Osteocyte (in vitro differentiated cells): Measurements from ENCODE around the gene TLX2. TPM values are rescaled to one million over a fixed set of nuclear protein-coding genes. Genes with fewer than 3 reads are reported as not detected.

Source experiments
- DNase-seq: peaks from one replicate; pipeline ENCODE4 v3.0.0; 2021; ENCODE audit warnings: mixed read lengths; ENCODE audit not compliant: unreplicated experiment; ENCODE audit errors: extremely low spot score
- H3K27ac Mint-ChIP-seq: one replicate; pipeline ENCODE4 v1.8.0; 2021; ENCODE audit warnings: mild to moderate bottlenecking, mixed read lengths; ENCODE audit not compliant: unreplicated experiment
- H3K27me3 Mint-ChIP-seq: one replicate; pipeline ENCODE4 v1.8.0; 2021; ENCODE audit warnings: mixed read lengths; ENCODE audit not compliant: unreplicated experiment
- H3K36me3 Mint-ChIP-seq: one replicate; pipeline ENCODE4 v1.8.0; 2021; ENCODE audit warnings: mixed read lengths; ENCODE audit not compliant: unreplicated experiment
- H3K4me1 Mint-ChIP-seq: one replicate; pipeline ENCODE4 v1.8.0; 2021; ENCODE audit warnings: mixed read lengths; ENCODE audit not compliant: unreplicated experiment
- H3K4me3 Mint-ChIP-seq: one replicate; pipeline ENCODE4 v1.8.0; 2021; ENCODE audit warnings: mild to moderate bottlenecking, moderate library complexity, mixed read lengths; ENCODE audit not compliant: unreplicated experiment
- H3K9me3 Mint-ChIP-seq: one replicate; pipeline ENCODE4 v1.8.0; 2021; ENCODE audit warnings: mixed read lengths; ENCODE audit not compliant: unreplicated experiment
- CTCF ChIP-seq: fragments of 200-600 bp; sonication (generic); IDR thresholded peaks from 2 replicates; pipeline ENCODE4 v1.5.0; 2021; ENCODE audit warnings: antibody characterized with exemption, mild to moderate bottlenecking, moderate library complexity
- total RNA-seq: library from RNA; stranded (reverse); gene quantifications from 2 replicates; pipeline ENCODE4 v1.2.1, GENCODE V29; 2021

The TLX2 gene
- total RNA-seq, 1 donor from 2014 or later, result not detected

DNA sequence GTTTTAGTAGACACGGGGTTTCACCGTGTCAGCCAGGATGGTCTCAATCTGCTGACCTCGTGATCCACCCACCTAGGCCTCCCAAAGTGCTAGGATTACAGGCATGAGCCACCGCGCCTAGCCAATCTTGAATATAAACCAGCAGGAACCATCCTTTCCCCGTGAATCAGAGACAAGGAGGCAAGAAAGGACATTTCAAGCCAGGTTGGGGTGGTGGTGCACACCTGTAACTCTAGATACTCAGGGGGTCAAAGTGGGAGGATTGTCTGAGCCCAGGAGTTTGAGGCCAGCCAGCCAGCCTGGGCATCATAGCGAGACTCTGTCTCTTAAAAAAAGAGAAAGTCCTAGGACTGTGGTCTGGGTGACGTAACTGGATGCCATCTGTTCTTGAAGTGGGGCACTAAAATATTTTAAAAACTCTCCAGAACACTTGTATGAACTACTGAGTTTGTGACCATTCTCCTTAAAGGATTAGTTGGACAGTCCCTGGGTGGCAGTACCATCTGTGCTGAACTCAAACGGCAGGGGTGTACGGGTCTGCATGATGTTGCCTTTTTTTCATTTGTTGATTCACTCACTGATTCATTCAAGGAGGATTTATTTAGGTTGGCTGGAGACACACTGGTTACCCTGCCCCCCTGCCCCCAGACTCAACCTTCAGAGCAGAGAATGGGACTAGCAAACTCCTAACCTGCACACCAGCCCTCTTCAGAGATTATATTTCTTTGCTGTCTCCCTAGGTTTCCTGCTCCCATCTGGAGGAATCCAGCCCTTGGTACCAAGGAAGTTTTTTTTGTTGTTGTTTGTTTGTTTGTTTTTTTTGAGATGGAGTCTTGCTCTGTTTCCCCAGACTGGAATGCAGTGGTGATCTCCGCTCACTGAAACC is 2.9 kb upstream of the TLX2 start:
- Mint-ChIP-seq H3K36me3 (peaks cover 8% of the 10 kb centered on the region), H3K27me3 (peaks cover 56% of the 10 kb centered on the region), H3K27ac (no peak overlapping the region), H3K4me3 (no peak overlapping the region), H3K4me1 (peaks cover 27% of the 10 kb centered on the region), H3K9me3 (no peaks in the 10 kb centered on the region)
- TF ChIP-seq CTCF, result no peak
- DNase-seq, result no peak

GRCh38 chr2:74512744-74513604 is 1.3 kb upstream of the TLX2 start:
- no peak for DNase-seq
- no peaks in the 10 kb centered on the region for H3K9me3 Mint-ChIP-seq
- H3K4me1 Mint-ChIP-seq, result peaks cover 19% of the 10 kb centered on the region
- no peak overlapping the region for H3K27ac Mint-ChIP-seq
- H3K4me3 Mint-ChIP-seq, result no peak overlapping the region
- no peak for TF ChIP-seq CTCF
- H3K36me3 Mint-ChIP-seq, result peaks cover 4% of the 10 kb centered on the region
- H3K27me3 Mint-ChIP-seq, result peaks cover 71% of the 10 kb centered on the region

DNA sequence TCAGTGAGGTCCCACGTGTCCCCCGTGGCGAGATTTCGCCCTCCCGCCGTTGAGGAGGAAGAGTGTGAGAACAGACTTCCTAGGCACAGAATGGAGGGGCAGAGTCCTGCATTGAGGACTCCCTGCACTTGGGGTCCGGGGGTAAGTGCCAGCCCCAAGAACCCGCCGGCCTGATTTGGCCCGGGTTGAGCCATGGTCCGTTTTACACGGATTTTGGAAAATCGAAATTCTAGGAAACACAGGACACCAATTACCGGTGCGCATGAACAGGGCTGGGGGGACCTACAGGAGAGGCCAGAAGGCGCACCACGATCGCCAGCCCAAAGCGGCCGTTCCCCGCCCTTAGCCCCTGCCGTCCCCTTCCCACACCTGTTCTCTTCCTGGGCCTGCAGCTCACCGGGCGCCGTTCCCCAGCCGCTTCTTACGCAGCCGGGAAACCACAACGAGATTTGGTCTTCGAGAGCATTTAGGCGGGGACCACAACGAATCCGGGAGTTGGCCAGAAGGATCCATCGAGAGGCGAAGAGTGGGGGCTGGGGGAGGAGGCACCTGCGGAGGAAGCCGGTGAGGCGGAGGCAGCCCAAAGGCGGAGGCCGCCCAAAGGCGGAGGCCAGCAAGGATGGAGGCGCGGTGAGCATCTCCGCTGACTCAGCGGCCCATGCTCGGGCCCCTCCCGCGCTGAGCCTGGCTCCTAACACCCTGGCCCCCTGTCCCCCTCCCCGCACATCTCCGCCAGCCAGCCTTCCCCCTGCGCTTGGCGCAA is 464 bp upstream of the TLX2 start:
- Mint-ChIP-seq H3K4me3 (no peak overlapping the region), H3K36me3 (peaks cover 4% of the 10 kb centered on the region), H3K27me3 (peaks cover 73% of the 10 kb centered on the region)

GRCh38 chr2:74515271-74515980 is 1.2 kb downstream of the TLX2 start:
- Mint-ChIP-seq H3K4me1 (peaks cover 11% of the 10 kb centered on the region), H3K4me3 (peak overlapping the region; percentile 29), H3K27ac (no peak overlapping the region), H3K27me3 (peaks cover 80% of the 10 kb centered on the region), H3K9me3 (no peaks in the 10 kb centered on the region), H3K36me3 (no peaks in the 10 kb centered on the region)
- TF ChIP-seq CTCF, result no peak
- no peak for DNase-seq

More for the DNA sequence above, 464 bp upstream of the TLX2 start:
- H3K9me3 Mint-ChIP-seq, result no peaks in the 10 kb centered on the region
- H3K27ac Mint-ChIP-seq, result no peak overlapping the region
- no peak for TF ChIP-seq CTCF
- DNase-seq, result no peak
- H3K4me1 Mint-ChIP-seq, result peaks cover 11% of the 10 kb centered on the region
